Right lung (tissue), 5 donors: ENCODE data around the gene SDK1. TPM values are rescaled to one million over a fixed set of nuclear protein-coding genes. Genes with fewer than 3 reads are reported as not detected.

Experiments used
- DNase-seq, 2 donors: peaks; one replicate each; pipeline ENCODE4 v3.0.0-alpha.2; 2013
- polyA plus RNA-seq, 5 donors: library from polyadenylated mRNA; unstranded; fragments of 120-200 nt; gene quantifications; one replicate each; pipeline versions ENCODE4 v1.2.1 to v1.2.3, GENCODE V29; 2013; ENCODE audit warnings: inconsistent platforms in 1 of 5, low replicate concordance in 1 of 5; ENCODE audit not compliant: insufficient read length in 5 of 5, insufficient read depth in 1 of 5

SDK1 gene
- polyA plus RNA-seq, 5 donors: 8.1 to 19.5 (median 9.5) TPM

DNA sequence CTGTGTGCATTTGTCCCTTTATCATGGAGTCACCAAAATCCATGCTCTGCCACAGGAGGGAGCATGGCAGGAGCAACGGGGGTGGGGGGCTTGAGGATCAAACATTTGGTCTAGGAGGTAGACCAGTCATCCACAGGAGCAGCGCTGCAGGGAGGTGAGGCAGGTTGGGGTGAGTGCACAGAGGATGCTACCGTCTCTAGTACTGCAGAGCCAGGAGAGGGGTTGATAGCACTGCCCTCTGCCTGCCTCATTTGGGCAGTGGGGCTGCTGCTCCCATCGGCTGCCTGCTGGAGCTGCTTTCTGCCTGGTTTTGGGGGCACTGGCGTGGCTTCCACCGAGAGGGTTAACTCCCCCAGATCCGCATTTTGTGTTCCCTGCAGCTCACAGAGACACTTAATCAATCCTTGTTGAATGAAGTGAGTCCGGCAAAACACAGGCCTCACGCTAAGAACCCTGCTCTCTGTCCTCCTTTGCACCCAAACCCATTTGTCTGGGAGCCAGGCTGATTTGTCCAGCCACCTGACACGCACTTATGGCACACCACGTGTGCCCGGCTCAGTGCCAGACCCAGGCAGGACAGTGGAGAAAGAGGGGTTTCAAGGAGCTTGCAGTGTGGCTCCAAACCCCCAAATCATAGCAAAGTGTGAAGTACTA is 854.0 kb downstream of the SDK1 start:
- peak; percentile 62 to 63 for DNase-seq

DNA sequence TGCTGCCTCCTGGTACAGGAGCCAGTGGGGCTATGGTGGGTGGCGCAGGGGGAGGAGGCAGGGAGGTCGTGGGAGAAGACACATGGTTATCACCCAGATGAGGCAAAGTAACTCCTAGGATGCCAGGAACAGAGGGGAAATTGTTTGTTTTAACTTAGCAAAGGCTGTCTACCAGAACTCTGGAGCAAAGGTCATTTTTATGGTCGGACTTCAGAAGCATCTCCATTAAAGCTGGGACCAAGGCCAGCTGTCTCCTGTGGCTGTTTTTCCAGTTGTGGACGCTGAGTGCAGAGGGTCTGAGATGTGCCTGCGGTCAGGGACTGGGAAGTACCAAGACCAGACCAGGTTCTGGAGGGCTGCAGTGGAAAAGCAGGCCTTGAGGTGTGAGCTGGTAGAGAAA is 855.1 kb downstream of the SDK1 start:
- no peak for DNase-seq

DNA sequence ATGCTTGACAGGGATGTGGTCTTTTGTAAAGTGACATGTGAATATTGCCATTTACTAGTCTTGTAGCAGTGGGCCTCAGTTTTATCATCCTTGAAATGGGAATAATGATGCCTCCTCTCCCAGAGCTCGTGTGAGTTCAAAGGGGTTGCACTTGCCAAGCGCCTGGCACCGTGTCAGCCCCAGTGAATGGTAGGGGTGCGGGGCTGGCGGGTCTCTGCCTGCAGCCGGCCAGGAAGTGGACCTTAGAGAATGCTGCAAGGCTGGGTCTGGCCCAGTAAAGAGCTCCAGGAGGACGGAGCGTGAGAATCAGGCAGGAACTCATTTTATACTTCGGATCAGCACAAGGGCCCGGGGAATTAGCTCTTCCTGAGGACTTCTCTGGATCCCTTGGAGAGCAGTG is 856.6 kb downstream of the SDK1 start:
- DNase-seq: no peak

DNA sequence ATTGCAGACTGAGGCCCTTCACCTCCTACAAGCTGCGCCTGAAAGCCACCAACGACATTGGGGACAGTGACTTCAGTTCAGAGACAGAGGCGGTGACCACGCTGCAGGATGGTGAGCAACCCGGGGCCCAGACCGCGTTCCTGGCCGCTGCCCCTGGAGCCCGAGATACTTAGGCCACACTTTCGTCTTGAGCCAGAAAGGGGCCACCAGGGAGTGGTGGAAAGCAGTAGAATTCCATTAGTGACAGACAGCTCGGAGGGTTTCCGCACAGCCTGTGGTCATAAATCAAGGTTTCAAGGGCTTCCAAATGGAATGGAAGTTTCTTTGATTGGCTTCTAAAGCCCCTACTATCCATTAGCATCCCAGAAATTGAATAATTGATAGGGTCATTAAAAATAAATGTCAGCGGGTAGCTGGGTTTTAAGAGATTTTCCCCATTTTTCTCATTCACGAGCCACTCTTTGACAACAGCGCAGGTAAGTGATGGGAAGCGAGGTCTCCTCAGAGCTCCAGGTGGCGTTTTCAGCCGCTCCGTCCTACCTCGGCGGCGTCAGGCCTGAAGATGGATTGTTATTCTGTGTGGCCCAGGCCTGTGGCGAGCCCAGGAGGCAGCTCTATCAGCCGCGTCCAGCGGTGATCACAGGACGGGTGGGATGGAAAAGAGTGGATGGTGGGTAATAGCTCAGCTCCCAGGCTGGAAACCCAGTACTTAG is 857.5 kb downstream of the SDK1 start:
- DNase-seq: no peak

GRCh38 chr7:4159154-4159501 is 858.1 kb downstream of the SDK1 start:
- DNase-seq: no peak

- no peak for DNase-seq
Measured at GRCh38 chr7:4159761-4160554, 858.9 kb downstream of the SDK1 start.

DNA sequence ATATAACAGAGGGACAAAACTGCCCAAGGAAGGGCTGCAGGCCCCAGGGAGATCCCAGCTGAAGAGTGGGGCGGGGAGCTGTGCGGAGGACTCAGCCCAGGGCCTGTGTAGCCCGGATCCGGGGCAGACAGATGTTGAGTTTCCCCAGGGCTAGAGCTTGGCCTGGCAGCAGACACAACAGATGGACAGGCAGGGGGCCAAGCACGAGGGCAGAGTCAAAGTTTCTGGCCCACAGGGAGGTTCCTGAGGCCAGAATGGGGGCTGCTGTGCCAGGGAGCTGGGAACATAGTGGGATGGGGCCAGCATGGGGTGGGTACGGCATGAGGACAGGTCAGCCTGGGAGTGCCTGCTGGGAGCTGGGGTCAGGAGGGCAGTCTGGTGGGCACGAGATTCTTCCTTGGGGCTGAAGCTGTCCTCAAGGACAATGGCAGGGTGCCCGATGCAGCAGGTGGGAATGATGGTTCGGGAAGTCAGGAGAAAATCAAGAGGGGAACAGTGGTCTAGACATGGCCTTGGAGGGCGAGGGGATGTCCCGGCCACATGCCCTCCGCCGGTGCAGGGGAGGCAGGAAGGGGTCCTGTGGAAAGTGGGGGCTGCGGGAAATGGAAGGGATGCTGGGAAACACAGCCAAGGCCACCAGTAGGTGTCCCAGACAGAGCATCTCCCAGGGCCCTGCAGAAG is 862.0 kb downstream of the SDK1 start:
- no peak for DNase-seq

GRCh38 chr7:4163565-4164203 is 862.6 kb downstream of the SDK1 start:
- no peak for DNase-seq

DNA sequence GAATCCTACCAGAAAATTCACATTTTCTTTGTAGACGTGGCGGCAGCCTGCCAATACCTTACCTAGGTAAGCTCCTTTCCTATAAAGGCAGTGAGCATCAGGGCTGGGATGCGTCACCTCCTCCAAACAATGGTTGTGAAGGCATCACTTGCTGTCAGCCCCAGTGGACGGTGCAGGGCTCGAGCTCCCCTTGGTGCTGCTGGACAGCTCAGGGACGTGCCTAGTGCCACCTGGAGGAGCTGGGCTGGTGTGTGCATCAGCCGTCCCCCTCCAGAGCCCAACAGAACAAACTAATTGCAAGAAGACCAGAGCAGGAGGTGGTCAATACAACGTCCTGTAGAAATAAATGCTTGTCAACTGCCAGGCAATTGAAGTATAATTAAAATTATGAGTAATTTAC is 863.5 kb downstream of the SDK1 start:
- no peak for DNase-seq

GRCh38 chr7:4166340-4166739 is 865.3 kb downstream of the SDK1 start:
- DNase-seq: no peak

DNA sequence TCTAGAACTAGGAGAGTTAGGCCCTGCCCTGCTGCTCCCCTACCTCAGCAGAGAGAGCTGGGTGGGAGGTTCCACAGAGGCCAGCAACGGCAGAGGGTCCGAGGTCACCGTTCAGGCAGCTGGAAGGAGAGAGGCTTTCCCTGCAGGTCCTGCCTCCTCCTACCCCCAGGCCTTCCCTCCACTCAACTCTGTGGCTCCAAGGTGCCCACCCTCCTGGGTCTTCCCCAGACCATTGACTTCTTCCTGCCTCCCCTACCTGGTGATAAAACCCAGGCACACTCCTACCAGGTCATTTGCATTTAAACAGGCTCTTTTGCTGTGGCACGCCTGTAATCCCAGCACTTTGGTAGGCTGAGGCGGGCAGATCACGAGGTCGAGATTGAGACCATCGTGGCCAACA is 865.8 kb downstream of the SDK1 start:
- DNase-seq: no peak

GRCh38 chr7:4167385-4167910 is 866.4 kb downstream of the SDK1 start:
- no peak for DNase-seq

GRCh38 chr7:4168041-4168440 is 867.0 kb downstream of the SDK1 start:
- DNase-seq: no peak

DNA sequence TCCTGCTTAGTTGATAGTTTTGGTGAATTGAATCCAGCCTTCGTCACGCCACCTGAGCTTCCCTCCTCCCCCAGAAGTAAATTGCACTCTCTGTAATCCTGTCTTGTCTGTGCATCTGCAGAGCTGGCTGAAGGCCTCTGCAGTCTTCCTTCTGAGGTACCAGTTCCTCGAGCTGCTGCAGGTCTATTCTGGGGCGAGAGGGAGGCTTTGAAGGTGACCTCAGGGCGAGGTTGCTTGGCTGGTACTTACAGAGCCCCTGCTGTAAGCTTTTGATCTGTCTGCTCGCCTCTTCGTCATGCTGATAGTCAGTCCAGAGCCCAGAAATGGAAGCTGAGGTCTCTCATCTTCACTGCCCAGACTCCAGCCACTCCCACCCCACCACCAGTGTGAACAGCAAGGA is 867.5 kb downstream of the SDK1 start:
- DNase-seq: no peak

GRCh38 chr7:4169455-4169854 is 868.4 kb downstream of the SDK1 start:
- no peak for DNase-seq

DNA sequence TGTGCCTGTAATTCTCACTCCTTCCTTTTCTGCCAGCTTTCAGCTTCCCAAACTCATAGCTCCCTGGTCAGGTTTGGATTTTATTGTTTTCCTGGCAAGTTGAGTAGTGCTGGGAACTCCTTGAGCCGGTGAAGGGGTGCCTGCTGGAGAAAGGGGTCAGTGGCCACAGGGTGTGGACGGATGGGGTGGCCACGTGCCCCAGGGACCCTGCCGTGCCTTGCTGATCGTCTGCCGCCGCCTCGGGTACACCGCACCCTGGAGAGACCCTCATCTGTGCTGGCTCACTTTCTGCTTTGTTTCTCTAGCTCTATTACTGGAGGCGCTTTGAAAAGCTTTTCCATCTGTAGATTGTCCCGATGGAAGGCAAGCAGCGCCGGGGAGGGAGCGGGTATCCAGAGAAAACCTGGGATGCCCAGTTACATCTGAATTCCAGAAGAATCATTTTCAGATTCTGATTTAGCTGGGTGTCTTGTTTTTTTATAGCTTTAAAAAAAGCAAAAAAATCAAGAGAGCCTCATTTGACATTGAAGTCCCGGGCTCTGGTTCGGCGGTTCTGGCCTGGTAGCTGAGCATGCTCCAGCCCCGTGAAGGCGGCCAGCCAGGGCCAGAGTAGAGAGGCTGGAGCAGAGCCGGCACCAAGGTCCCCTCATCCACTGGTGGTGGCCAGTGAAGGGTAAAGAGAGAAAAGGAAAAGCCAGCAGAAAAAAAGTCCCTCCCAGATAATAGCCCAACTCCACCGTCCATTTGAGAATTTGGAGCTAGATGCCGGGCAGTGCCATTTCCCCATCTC is 870.1 kb downstream of the SDK1 start:
- no peak for DNase-seq

GRCh38 chr7:4172883-4173282 is 871.8 kb downstream of the SDK1 start:
- no peak for DNase-seq

- DNase-seq: no peak
Measured at GRCh38 chr7:4173615-4174014, 872.6 kb downstream of the SDK1 start.

- no peak for DNase-seq
Measured at GRCh38 chr7:4174016-4174415, 873.0 kb downstream of the SDK1 start.

GRCh38 chr7:4174451-4174850 is 873.4 kb downstream of the SDK1 start:
- DNase-seq: no peak

GRCh38 chr7:4174884-4175283 is 873.8 kb downstream of the SDK1 start:
- no peak for DNase-seq
